Sigmoid colon (tissue), 4 donors: Measurements from ENCODE around the gene CD58.

ENCODE experiments used
- CTCF ChIP-seq, 4 experiments: fragments of 450-650 bp in 3 of 4; fragments of 200-600 bp in 1 of 4; IDR thresholded peaks; one replicate each; pipeline ENCODE4 v1.5.1; 2016 to 2019; ENCODE audit warnings: antibody characterized with exemption in 4 of 4, mild to moderate bottlenecking in 3 of 4, moderate library complexity in 2 of 4
- EP300 ChIP-seq, 4 donors: sonication (generic); formaldehyde crosslinking; IDR thresholded peaks; one replicate each; pipeline ENCODE4 v1.6.1; 2017; ENCODE audit warnings: antibody characterized with exemption in 4 of 4

- TF ChIP-seq CTCF (IDR thresholded peaks at IDR 0.05) (no peak), EP300 (IDR thresholded peaks at IDR 0.05) (no peak)
Observed at GRCh38 chr1:116572771-116573430, 2.1 kb upstream of the CD58 start.
